Stimulated activated CD8-positive, alpha-beta memory T cell treated with anti-CD3 and anti-CD28 coated beads, Interleukin-15, amount 100 ng/mL, for 24 hours (primary cell): ENCODE data around the gene ANKRD62.

Experiments
- DNase-seq: peaks from one replicate; pipeline ENCODE4 v3.0.0-alpha.2; 2020; ENCODE audit warnings: low read depth

The ANKRD62 gene

GRCh38 chr18:12093520-12094257 is at the start of gene ANKRD62:
Gene ANKRD62, plus strand, starts transcription at chr18:12093843. Its CDS starts 175 bp downstream, at chr18:12094018.
- no peak for DNase-seq

- no peak for DNase-seq
Observed at GRCh38 chr18:12044591-12044990, 49.1 kb upstream of the ANKRD62 start.

- DNase-seq, result no peak
Observed at GRCh38 chr18:12046046-12046750, 47.4 kb upstream of the ANKRD62 start.

GRCh38 chr18:12046751-12047335 is 46.8 kb upstream of the ANKRD62 start:
- no peak for DNase-seq

GRCh38 chr18:12048010-12048826 is 45.4 kb upstream of the ANKRD62 start:
- no peak for DNase-seq

DNA sequence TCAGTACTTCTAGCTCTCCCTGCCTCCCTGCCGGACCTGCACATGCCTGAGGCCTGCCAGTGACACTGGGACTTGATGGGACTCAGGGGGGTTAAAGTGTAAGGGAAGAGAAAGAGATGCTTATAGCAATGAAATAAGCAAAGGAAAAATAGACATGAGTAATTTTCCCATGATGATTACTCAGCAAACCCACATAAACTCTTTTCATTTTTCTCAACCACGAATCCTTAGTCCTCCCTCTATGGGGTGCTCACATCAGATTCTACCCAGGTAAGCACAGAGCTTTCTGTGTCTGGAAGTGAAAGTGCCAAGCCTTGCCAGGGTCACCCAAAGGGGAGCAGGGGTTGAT is 44.8 kb upstream of the ANKRD62 start:
- no peak for DNase-seq

- DNase-seq, result no peak
Observed at GRCh38 chr18:12049978-12050811, 43.4 kb upstream of the ANKRD62 start.

GRCh38 chr18:12052866-12053265 is 40.8 kb upstream of the ANKRD62 start:
- DNase-seq, result no peak

GRCh38 chr18:12053289-12053688 is 40.4 kb upstream of the ANKRD62 start:
- no peak for DNase-seq

GRCh38 chr18:12056034-12056883 is 37.4 kb upstream of the ANKRD62 start:
- DNase-seq, result no peak

GRCh38 chr18:12056884-12057402 is 36.7 kb upstream of the ANKRD62 start:
- no peak for DNase-seq

DNA sequence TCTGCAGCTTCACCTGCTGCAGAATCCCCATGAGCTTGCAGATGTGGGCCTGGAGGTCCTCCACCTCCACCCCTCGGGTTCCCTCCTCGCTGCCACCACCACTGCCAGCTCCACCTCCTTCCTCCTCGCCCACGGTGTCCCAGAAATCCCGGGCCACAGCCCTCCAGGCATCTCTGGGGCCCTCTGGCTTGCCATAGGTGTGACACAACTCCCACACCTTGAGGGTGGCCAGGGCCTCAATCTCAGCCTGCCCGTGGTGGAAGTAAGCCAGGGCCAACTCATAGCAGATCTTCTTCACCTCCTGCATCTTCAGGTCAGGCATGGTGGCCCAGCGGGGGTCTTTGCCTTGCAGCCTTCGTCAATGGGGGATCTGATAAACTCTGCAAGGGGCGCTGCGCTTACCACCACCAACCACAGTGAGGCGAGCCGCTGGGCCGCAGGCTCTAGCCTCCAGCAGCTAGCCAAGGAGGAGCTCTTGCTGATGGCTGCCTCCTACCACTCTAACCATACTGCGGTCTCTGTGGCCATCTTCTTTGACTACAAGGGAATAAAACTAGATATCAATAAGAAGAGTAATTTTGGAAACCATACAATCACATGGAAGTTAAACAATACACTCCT is 36.1 kb upstream of the ANKRD62 start:
- DNase-seq, result no peak

- DNase-seq, result no peak
Observed at GRCh38 chr18:12059334-12060181, 34.1 kb upstream of the ANKRD62 start.

- DNase-seq, result no peak
Observed at GRCh38 chr18:12060182-12060870, 33.3 kb upstream of the ANKRD62 start.

DNA sequence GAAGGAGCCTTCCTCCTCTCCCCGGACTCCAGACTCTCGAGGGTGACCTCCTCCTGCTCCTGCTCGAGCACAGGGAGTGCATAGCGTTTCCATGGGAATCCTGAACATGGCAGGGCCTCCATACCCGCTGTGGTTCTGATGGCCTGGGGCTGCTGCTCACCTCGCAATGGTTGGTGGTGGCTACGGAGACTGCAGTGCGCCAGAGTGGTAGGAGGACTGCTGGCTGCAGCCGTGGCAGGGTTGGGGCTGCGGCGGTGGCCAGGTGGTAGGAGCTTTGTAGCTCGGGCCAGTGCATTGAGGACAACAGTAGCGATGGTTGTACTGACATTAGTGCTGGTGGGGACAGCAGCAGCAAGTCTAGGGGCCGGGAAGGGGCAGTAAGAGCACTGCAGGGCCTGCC is 32.0 kb upstream of the ANKRD62 start:
- DNase-seq, result no peak

DNA sequence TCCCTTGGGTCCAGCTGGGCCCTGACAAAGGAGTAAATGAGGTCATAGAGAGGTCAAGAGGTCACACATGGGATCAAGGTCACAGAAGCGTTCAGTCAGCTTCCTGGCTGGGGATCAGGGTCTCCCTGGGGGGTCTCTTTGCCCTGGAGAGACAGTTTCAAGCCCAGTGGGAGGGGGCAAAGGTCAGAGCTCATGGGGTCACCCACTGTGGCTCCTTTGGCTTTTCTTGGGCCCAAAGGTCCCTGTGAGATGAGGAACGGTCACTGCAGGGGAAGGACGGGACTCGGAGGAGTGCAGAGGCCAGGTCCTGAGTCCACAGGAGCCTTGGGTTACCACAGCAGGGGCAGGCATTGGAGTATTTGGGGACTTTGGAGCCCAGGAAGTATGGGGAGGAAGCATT is 30.7 kb upstream of the ANKRD62 start:
- no peak for DNase-seq

GRCh38 chr18:12064086-12064763 is 29.4 kb upstream of the ANKRD62 start:
- DNase-seq, result no peak

DNA sequence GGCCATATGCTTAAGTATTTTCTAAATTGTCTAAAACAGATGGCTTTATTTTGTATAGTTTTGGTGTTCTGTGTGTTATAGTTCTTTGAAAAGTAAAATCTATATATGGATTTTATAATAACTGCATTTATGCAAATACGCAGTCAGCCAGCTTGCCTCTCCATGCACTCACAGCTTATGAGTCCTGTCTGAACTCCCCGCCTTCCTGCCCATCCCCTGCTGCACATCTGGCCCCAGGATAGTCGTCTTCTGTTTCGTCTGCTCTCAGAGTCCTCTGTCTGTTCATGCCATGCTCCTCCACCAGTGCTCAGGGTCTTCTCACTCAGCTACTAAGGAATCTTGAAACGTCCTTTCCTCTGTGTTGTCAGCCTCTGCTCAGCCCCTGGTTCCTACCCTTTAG is 28.2 kb upstream of the ANKRD62 start:
- no peak for DNase-seq
